Fibroblast of lung (primary cell): Measurements from ENCODE around the gene TOMM6. TPM values are rescaled to one million over a fixed set of nuclear protein-coding genes. Genes with fewer than 3 reads are reported as not detected.

ENCODE experiments used
- DNase-seq, 2 donors: peaks; one replicate each; pipeline versions ENCODE4 v3.0.0 to v3.0.0-alpha.2; 2010; ENCODE audit warnings: low read depth in 2 of 2
- H2AFZ ChIP-seq: 2 replicates; pipeline ENCODE4 v1.5.1; 2012; ENCODE audit warnings: low read length, control low read depth, inconsistent platforms
- H3K27ac ChIP-seq: 2 replicates; pipeline ENCODE4 v1.5.1; 2011; ENCODE audit warnings: low read length, control low read depth; ENCODE audit not compliant: insufficient read depth
- H3K27me3 ChIP-seq: 2 replicates; pipeline ENCODE4 v1.5.1; 2011; ENCODE audit warnings: mild to moderate bottlenecking, low read length; ENCODE audit not compliant: control insufficient read depth, insufficient read depth
- H3K36me3 ChIP-seq: 2 replicates; pipeline ENCODE4 v1.5.1; 2011; ENCODE audit warnings: low read length; ENCODE audit not compliant: control insufficient read depth, insufficient read depth
- H3K4me1 ChIP-seq: 2 replicates; pipeline ENCODE4 v1.5.1; 2011; ENCODE audit warnings: low read length; ENCODE audit not compliant: control insufficient read depth, insufficient read depth; ENCODE audit errors: extremely low read depth
- H3K4me2 ChIP-seq: 2 replicates; pipeline ENCODE4 v1.5.1; 2011; ENCODE audit warnings: low read length, control low read depth; ENCODE audit not compliant: insufficient read depth; ENCODE audit errors: extremely low read depth
- H3K4me3 ChIP-seq, 4 experiments: fragments of 200-600 bp in 1 of 4; sonication (generic) in 1 of 4; replicated peaks in 1 of 4; 2 replicates each; pipeline ENCODE4 v1.5.1; 2011 to 2016; ENCODE audit warnings: low read length in 4 of 4, low read depth in 3 of 4, mild to moderate bottlenecking in 3 of 4, control low read depth in 2 of 4, inconsistent platforms in 1 of 4, mixed read lengths in 1 of 4; ENCODE audit not compliant: insufficient read depth in 1 of 4; ENCODE audit errors: control extremely low read depth in 1 of 4
- H3K79me2 ChIP-seq: 2 replicates; pipeline ENCODE4 v1.5.1; 2012; ENCODE audit warnings: mild to moderate bottlenecking, low read length, inconsistent platforms; ENCODE audit not compliant: control insufficient read depth, insufficient read depth
- H3K9ac ChIP-seq: 2 replicates; pipeline ENCODE4 v1.5.1; 2011; ENCODE audit warnings: mild to moderate bottlenecking, low read length, control low read depth; ENCODE audit not compliant: insufficient read depth
- H3K9me3 ChIP-seq: 2 replicates; pipeline ENCODE4 v1.5.1; 2012; ENCODE audit warnings: low read depth, low read length; ENCODE audit not compliant: control insufficient read depth, insufficient read depth
- H4K20me1 ChIP-seq: 2 replicates; pipeline ENCODE4 v1.5.1; 2011; ENCODE audit warnings: low read length; ENCODE audit not compliant: control insufficient read depth, insufficient read depth; ENCODE audit errors: extremely low read depth
- CTCF ChIP-seq, 2 donors: IDR thresholded peaks in 1 of 2; conservative IDR thresholded peaks in 1 of 2; 1 replicate in 1 of 2; 2 replicates in 1 of 2; pipeline ENCODE4 v1.5.1; 2011 to 2012; ENCODE audit warnings: low read length in 2 of 2, control low read depth in 1 of 2, inconsistent platforms in 1 of 2, low read depth in 1 of 2, mild to moderate bottlenecking in 1 of 2
- EZH2 ChIP-seq: IDR thresholded peaks from 2 replicates; pipeline ENCODE4 v1.5.1; 2012; ENCODE audit warnings: low read length, control low read depth, mild to moderate bottlenecking; ENCODE audit errors: missing control alignments
- polyA plus RNA-seq, 2 donors: library from polyadenylated mRNA; depleted of rRNA in 1 of 2; stranded (reverse) in 1 of 2; unstranded in 1 of 2; fragments of >200 nt; gene quantifications; 2 replicates each; pipeline ENCODE4 v1.2.1, GENCODE V29; 2011 to 2012; ENCODE audit warnings: missing spikeins in 1 of 2
- total RNA-seq: library from RNA; depleted of rRNA; stranded (reverse); fragments of >200 nt; gene quantifications from 2 replicates; pipeline ENCODE4 v1.2.1, GENCODE V29; 2014

TOMM6 gene
- total and polyA plus RNA-seq, 2 donors (not counting 1 experiment from before 2014, with no cell fraction given) = 54.7 to 324 TPM

- Histone ChIP-seq H4K20me1 (no peaks in the 10 kb centered on the region), H3K27me3 (peaks cover 12% of the 10 kb centered on the region), H3K4me2 (no peak overlapping the region), H3K27ac (no peak overlapping the region), H3K4me1 (no peaks in the 10 kb centered on the region), H3K79me2 (no peaks in the 10 kb centered on the region), H3K36me3 (no peaks in the 10 kb centered on the region), H3K9me3 (no peaks in the 10 kb centered on the region), H2AFZ (no peak overlapping the region), H3K4me3 (no peak overlapping the region), H3K9ac (no peak overlapping the region)
- TF ChIP-seq CTCF (conservative IDR thresholded peaks at IDR 0.05 in 1 of 2, IDR thresholded peaks at IDR 0.05 in 1 of 2; ENCODE audit: low read depth in 1 of 2, low read length in 2 of 2) = no peak
- no peak for TF ChIP-seq EZH2
- no peak for DNase-seq
Measured at GRCh38 chr6:41758641-41759035, 28.9 kb upstream of the TOMM6 start.

GRCh38 chr6:41759106-41759904, 28.2 kb upstream of the TOMM6 start:
- Histone ChIP-seq H2AFZ (no peak overlapping the region), H3K27ac (no peak overlapping the region), H3K79me2 (no peaks in the 10 kb centered on the region), H4K20me1 (no peaks in the 10 kb centered on the region), H3K9ac (no peak overlapping the region), H3K4me3 (no peak overlapping the region), H3K4me1 (no peaks in the 10 kb centered on the region), H3K9me3 (no peaks in the 10 kb centered on the region), H3K4me2 (no peak overlapping the region), H3K36me3 (no peaks in the 10 kb centered on the region), H3K27me3 (peaks cover 8% of the 10 kb centered on the region)
- TF ChIP-seq CTCF (conservative IDR thresholded peaks at IDR 0.05 in 1 of 2, IDR thresholded peaks at IDR 0.05 in 1 of 2; ENCODE audit: low read depth in 1 of 2, low read length in 2 of 2) = no peak
- no peak for TF ChIP-seq EZH2
- no peak for DNase-seq

DNA sequence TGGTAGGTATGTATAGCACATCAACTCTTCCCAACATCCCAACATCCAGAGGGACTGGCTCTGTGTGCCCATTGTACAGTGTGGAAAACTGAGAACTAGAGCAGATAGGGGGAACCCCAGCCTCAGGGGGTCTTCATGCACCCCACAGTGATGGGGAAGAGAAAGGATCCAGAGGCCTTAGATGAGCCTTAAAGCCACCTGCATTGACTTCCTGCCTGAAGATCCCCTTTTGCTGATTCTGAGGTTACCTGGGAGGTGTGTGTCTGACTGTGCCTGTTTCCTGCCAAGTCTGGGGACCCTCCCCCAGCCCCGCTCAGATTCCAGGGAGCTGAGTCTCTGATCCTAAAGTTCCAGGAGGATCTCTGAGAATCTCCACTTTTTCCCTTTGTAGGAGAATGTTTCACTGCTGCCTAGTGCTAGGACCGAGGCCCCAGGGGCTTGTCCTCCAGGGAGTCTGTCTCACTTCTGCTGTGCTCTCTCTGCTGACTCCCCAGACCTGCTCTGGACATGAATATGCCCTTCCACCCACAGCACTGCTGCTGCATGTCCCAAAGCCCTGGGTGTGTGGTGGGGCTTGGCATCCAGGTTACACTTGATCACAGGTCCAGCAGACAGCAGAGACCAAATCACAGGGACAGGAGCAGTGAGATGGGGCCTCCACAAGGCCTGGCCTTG, 27.5 kb upstream of the TOMM6 start:
- no peaks in the 10 kb centered on the region for H4K20me1 ChIP-seq
- H3K36me3 ChIP-seq = no peaks in the 10 kb centered on the region
- H3K4me2 ChIP-seq = no peak overlapping the region
- no peaks in the 10 kb centered on the region for H3K79me2 ChIP-seq
- no peak overlapping the region for H2AFZ ChIP-seq
- no peak overlapping the region for H3K27ac ChIP-seq
- H3K9ac ChIP-seq = no peak overlapping the region
- no peak overlapping the region for H3K4me3 ChIP-seq
- DNase-seq = no peak
- H3K4me1 ChIP-seq = no peaks in the 10 kb centered on the region
- H3K27me3 ChIP-seq = peaks cover 8% of the 10 kb centered on the region
- TF ChIP-seq EZH2 (no peak), CTCF (conservative IDR thresholded peaks at IDR 0.05 in 1 of 2, IDR thresholded peaks at IDR 0.05 in 1 of 2; ENCODE audit: low read depth in 1 of 2, low read length in 2 of 2) (no peak)
- H3K9me3 ChIP-seq = no peaks in the 10 kb centered on the region
